ACC112 (cell line): ENCODE measurements around the gene PPP1R17.

Experiments used
- H2AFZ ChIP-seq: fragments of 200-600 bp; sonication (generic); one replicate; pipeline ENCODE4 v1.6.0; 2017; ENCODE audit warnings: antibody characterized with exemption, low read length; ENCODE audit not compliant: unreplicated experiment
- H3K27ac ChIP-seq: fragments of 200-600 bp; sonication (generic); 2 replicates; pipeline ENCODE4 v1.5.1; 2014; ENCODE audit warnings: low read depth, mild to moderate bottlenecking, antibody characterized with exemption, low read length, moderate library complexity
- H3K27me3 ChIP-seq: fragments of 200-600 bp; sonication (generic); 2 replicates; pipeline ENCODE4 v1.6.1; 2014; ENCODE audit warnings: mild to moderate bottlenecking, antibody characterized with exemption, low read length, moderate library complexity, mixed read lengths; ENCODE audit not compliant: insufficient read depth
- H3K36me3 ChIP-seq: fragments of 200-600 bp; sonication (generic); 2 replicates; pipeline ENCODE4 v1.6.1; 2016; ENCODE audit warnings: mild to moderate bottlenecking, antibody characterized with exemption, low read length, moderate library complexity, mixed read lengths; ENCODE audit not compliant: insufficient read depth
- H3K4me1 ChIP-seq: fragments of 200-600 bp; sonication (generic); one replicate; pipeline ENCODE4 v1.6.1; 2016; ENCODE audit warnings: low read length, mixed read lengths; ENCODE audit not compliant: insufficient read depth, unreplicated experiment, control insufficient read depth
- H3K4me3 ChIP-seq: fragments of 200-600 bp; sonication (generic); 2 replicates; pipeline ENCODE4 v1.5.1; 2014; ENCODE audit warnings: mild to moderate bottlenecking, low read depth, low read length
- H3K79me2 ChIP-seq: fragments of 200-600 bp; sonication (generic); one replicate; pipeline ENCODE4 v1.6.0; 2016; ENCODE audit warnings: low read length; ENCODE audit not compliant: control insufficient read depth, unreplicated experiment, insufficient read depth

PPP1R17 gene

DNA sequence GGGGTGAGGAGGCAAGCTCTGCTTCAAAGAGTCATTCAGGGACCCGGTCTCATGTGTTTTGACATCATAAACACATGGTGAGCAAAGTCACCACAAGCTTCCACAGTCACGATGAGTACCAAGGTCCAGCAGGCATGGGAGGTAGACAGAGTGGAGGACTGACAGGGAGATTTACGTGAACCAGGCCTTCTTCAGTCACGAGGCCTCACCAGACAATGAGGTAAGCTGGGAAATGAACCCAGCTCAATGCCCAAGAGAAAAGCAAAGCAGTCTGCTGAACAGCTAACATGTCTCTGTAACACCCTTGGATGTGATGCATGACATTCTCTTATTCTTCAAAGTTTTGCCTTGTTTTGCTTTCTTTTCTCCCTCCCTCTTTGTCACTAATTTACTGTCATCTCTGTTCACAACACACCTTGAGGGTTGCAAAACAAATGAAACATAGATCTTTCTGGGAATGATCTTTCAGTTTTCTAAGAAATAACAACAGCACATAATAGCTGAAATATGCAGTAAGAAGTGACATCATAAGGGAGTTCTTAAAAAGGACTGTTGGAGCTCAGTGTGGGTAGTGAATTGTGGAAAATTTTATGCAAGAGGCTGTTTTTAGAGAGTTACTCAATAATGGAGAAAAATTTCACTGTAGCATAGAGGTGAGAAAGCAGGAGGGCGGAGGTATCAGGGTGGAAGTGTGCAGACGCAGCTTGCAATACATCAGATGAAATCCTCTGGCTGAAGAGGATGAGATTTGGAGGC is 9.0 kb downstream of the PPP1R17 start:
- Histone ChIP-seq H3K4me3 (no peak overlapping the region), H3K36me3 (no peaks in the 10 kb centered on the region), H3K27ac (no peak overlapping the region), H3K27me3 (peaks cover 10% of the 10 kb centered on the region; the same call in 1 of the 2 replicates), H2AFZ (no peak overlapping the region), H3K4me1 (no peaks in the 10 kb centered on the region), H3K79me2 (no peaks in the 10 kb centered on the region)

- Histone ChIP-seq H2AFZ (no peak overlapping the region), H3K27ac (no peak overlapping the region), H3K79me2 (no peaks in the 10 kb centered on the region), H3K27me3 (peaks cover 10% of the 10 kb centered on the region; the same call in 1 of the 2 replicates), H3K4me1 (no peaks in the 10 kb centered on the region), H3K36me3 (no peaks in the 10 kb centered on the region), H3K4me3 (no peak overlapping the region)
Measured at GRCh38 chr7:31699050-31699449, 12.0 kb downstream of the PPP1R17 start.

DNA sequence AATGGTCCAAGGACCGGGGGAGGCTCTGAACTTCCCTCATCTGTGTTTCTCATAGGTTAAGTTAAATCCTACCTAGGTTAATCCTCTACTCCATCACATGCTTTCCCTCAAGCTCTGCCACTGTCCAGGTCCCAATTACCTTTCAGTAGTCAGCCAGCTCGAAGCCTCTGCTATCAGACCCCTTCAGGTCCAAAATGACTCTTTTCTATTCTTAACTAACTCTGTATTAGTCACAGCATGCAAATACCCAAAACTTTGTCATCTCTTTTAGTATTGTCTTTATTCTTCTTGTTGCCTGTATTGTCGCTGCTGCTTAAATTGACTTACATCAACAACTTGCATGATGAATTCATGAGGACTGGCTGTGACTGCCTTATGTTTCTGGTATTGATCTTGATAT is 15.3 kb downstream of the PPP1R17 start:
- H2AFZ ChIP-seq = no peak overlapping the region
- no peaks in the 10 kb centered on the region for H3K36me3 ChIP-seq
- no peak overlapping the region for H3K27ac ChIP-seq
- H3K27me3 ChIP-seq = peaks cover 6% of the 10 kb centered on the region; the same call in 1 of the 2 replicates
- H3K4me3 ChIP-seq = no peak overlapping the region
- no peaks in the 10 kb centered on the region for H3K4me1 ChIP-seq
- H3K79me2 ChIP-seq = no peaks in the 10 kb centered on the region

GRCh38 chr7:31705377-31705776 is 18.4 kb downstream of the PPP1R17 start:
- H3K4me3 ChIP-seq = no peak overlapping the region
- H3K27ac ChIP-seq = no peak overlapping the region
- no peaks in the 10 kb centered on the region for H3K79me2 ChIP-seq
- H2AFZ ChIP-seq = no peak overlapping the region
- no peaks in the 10 kb centered on the region for H3K36me3 ChIP-seq
- H3K27me3 ChIP-seq = 0 out of 2 replicates have a peak, but pooled peaks cover 5% of the 10 kb centered on the region
- H3K4me1 ChIP-seq = no peaks in the 10 kb centered on the region

GRCh38 chr7:31707089-31707488 is 20.1 kb downstream of the PPP1R17 start:
- no peaks in the 10 kb centered on the region for H3K4me1 ChIP-seq
- H3K36me3 ChIP-seq = no peaks in the 10 kb centered on the region
- H3K27ac ChIP-seq = no peak overlapping the region
- 0 out of 2 replicates have a peak, but pooled peaks cover 5% of the 10 kb centered on the region for H3K27me3 ChIP-seq
- no peak overlapping the region for H3K4me3 ChIP-seq
- no peak overlapping the region for H2AFZ ChIP-seq
- no peaks in the 10 kb centered on the region for H3K79me2 ChIP-seq

GRCh38 chr7:31710171-31710570 is 23.2 kb downstream of the PPP1R17 start:
- no peaks in the 10 kb centered on the region for H3K4me1 ChIP-seq
- 0 out of 2 replicates have a peak, but pooled peaks cover 5% of the 10 kb centered on the region for H3K27me3 ChIP-seq
- H3K27ac ChIP-seq = no peak overlapping the region
- no peaks in the 10 kb centered on the region for H3K79me2 ChIP-seq
- no peaks in the 10 kb centered on the region for H3K36me3 ChIP-seq
- no peak overlapping the region for H3K4me3 ChIP-seq
- no peak overlapping the region for H2AFZ ChIP-seq

DNA sequence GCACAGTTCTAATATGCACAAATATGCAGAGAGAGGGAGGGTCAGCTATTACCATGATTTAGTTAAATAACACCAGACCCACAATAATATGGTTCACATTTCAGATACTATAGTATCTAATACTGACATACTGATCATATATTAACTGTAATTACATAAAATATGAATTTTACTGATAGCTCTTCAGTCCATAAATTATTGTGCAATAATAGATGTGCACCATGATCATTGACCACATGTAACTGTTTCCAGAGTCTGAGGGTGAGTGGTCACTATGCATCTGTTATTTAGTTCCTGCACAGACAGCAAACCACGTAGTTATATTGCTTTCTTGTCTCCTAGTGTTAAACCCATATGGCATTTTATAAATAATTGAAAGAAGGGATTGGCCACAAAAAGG is 29.3 kb downstream of the PPP1R17 start:
- Histone ChIP-seq H3K4me3 (no peak overlapping the region), H3K4me1 (no peaks in the 10 kb centered on the region), H3K27ac (no peak overlapping the region), H3K79me2 (no peaks in the 10 kb centered on the region), H3K27me3 (no peaks in the 10 kb centered on the region), H3K36me3 (no peaks in the 10 kb centered on the region), H2AFZ (no peak overlapping the region)

GRCh38 chr7:31720366-31720765 is 33.4 kb downstream of the PPP1R17 start:
- Histone ChIP-seq H3K36me3 (no peaks in the 10 kb centered on the region), H2AFZ (no peak overlapping the region), H3K27me3 (peaks cover 4% of the 10 kb centered on the region; the same call in 1 of the 2 replicates), H3K4me1 (no peaks in the 10 kb centered on the region), H3K27ac (no peak overlapping the region), H3K79me2 (no peaks in the 10 kb centered on the region), H3K4me3 (no peak overlapping the region)

GRCh38 chr7:31724696-31725095 is 37.7 kb downstream of the PPP1R17 start:
- no peak overlapping the region for H2AFZ ChIP-seq
- no peak overlapping the region for H3K27ac ChIP-seq
- H3K27me3 ChIP-seq = peaks cover 4% of the 10 kb centered on the region; the same call in 1 of the 2 replicates
- H3K79me2 ChIP-seq = no peaks in the 10 kb centered on the region
- H3K4me3 ChIP-seq = no peak overlapping the region
- H3K36me3 ChIP-seq = no peaks in the 10 kb centered on the region
- no peaks in the 10 kb centered on the region for H3K4me1 ChIP-seq

GRCh38 chr7:31729195-31729804 is 42.3 kb downstream of the PPP1R17 start:
- no peak overlapping the region for H2AFZ ChIP-seq
- H3K79me2 ChIP-seq = no peaks in the 10 kb centered on the region
- no peak overlapping the region for H3K4me3 ChIP-seq
- H3K27me3 ChIP-seq = no peaks in the 10 kb centered on the region
- no peaks in the 10 kb centered on the region for H3K4me1 ChIP-seq
- no peak overlapping the region for H3K27ac ChIP-seq
- no peaks in the 10 kb centered on the region for H3K36me3 ChIP-seq

GRCh38 chr7:31734456-31734855 is 47.4 kb downstream of the PPP1R17 start:
- no peaks in the 10 kb centered on the region for H3K4me1 ChIP-seq
- no peaks in the 10 kb centered on the region for H3K36me3 ChIP-seq
- H3K79me2 ChIP-seq = no peaks in the 10 kb centered on the region
- H3K27ac ChIP-seq = no peak overlapping the region
- no peak overlapping the region for H2AFZ ChIP-seq
- H3K4me3 ChIP-seq = no peak overlapping the region
- no peaks in the 10 kb centered on the region for H3K27me3 ChIP-seq
